ENCODE measurements around the gene RPTN. TPM values are rescaled to one million over a fixed set of nuclear protein-coding genes. Genes with fewer than 3 reads are reported as not detected.
A peak's percentile ranks its signal among the peaks of the same experiment; 100 is the strongest.

Gene RPTN
- total RNA-seq, 3 donors from 2014 or later = not detected

DNA sequence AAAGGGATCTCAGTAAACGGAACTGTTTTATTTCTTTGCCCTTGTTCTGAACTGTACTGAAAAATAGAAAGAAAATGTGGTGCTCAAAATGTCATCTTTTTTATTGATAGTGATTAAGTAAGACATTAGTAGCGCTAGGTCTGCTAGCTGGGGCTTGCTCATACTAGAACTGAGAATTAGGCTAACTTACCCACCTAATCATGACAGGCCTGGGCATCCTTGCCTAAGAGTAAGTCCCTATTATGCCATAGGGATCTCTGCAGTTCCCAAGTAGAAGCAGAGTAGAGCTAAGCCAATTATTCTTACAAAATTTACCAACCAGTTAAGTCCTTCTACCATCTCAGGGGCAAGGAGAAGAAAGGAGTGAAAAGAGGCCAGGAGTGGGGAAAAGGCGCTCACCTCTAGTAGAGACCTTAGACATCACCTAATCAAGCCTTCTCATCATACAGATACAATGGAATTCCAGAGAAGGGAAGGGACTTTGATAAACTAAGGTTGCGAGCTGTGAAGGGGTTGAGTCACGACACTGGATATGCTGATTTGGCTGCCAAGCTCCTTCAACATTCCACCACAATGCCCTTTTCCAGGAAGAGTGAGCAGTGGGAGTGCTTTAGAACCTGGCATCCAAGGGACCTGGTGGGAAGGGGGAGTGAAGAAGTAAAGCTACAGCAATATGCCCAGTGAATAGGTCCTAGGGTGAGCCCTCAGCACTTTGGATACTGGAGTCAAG is 27.7 kb upstream of the RPTN start:
- intact Hi-C loops (cut with DNase I; ENCODE audit: low total_unique reads) = no loop called here

GRCh38 chr1:152185544-152186391 is 26.7 kb upstream of the RPTN start:
- DNase-seq (ENCODE audit: low spot score in 2 of 2) = peak in 1 of 2 donors; percentile 41
- no peaks in the 10 kb centered on the region for H3K36me3 ChIP-seq
- intact Hi-C loops (cut with DNase I; ENCODE audit: low total_unique reads) = no loop called here
- no peaks in the 10 kb centered on the region for H3K4me1 ChIP-seq
- no peaks in the 10 kb centered on the region for H3K27me3 ChIP-seq
- no peak overlapping the region for H3K4me3 ChIP-seq
- no peak overlapping the region for H3K27ac ChIP-seq
- H3K9me3 ChIP-seq = no peaks in the 10 kb centered on the region
- TF ChIP-seq, protein P1, sequence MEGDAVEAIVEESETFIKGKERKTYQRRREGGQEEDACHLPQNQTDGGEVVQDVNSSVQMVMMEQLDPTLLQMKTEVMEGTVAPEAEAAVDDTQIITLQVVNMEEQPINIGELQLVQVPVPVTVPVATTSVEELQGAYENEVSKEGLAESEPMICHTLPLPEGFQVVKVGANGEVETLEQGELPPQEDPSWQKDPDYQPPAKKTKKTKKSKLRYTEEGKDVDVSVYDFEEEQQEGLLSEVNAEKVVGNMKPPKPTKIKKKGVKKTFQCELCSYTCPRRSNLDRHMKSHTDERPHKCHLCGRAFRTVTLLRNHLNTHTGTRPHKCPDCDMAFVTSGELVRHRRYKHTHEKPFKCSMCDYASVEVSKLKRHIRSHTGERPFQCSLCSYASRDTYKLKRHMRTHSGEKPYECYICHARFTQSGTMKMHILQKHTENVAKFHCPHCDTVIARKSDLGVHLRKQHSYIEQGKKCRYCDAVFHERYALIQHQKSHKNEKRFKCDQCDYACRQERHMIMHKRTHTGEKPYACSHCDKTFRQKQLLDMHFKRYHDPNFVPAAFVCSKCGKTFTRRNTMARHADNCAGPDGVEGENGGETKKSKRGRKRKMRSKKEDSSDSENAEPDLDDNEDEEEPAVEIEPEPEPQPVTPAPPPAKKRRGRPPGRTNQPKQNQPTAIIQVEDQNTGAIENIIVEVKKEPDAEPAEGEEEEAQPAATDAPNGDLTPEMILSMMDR (IDR thresholded peaks at IDR 0.05) = peak; percentile 80 to 87 (median 86)
- TF ChIP-seq POLR2A (IDR thresholded peaks at IDR 0.05) = no peak

More for the DNA sequence above, 27.7 kb upstream of the RPTN start:
- no peak overlapping the region for H3K27ac ChIP-seq
- H3K4me1 ChIP-seq = no peaks in the 10 kb centered on the region
- no peak overlapping the region for H3K4me3 ChIP-seq
- H3K9me3 ChIP-seq = no peaks in the 10 kb centered on the region
- no peak for TF ChIP-seq POLR2A (IDR thresholded peaks at IDR 0.05)
- no peaks in the 10 kb centered on the region for H3K36me3 ChIP-seq
- no peaks in the 10 kb centered on the region for H3K27me3 ChIP-seq
- DNase-seq (ENCODE audit: low spot score in 2 of 2) = no peak

DNA sequence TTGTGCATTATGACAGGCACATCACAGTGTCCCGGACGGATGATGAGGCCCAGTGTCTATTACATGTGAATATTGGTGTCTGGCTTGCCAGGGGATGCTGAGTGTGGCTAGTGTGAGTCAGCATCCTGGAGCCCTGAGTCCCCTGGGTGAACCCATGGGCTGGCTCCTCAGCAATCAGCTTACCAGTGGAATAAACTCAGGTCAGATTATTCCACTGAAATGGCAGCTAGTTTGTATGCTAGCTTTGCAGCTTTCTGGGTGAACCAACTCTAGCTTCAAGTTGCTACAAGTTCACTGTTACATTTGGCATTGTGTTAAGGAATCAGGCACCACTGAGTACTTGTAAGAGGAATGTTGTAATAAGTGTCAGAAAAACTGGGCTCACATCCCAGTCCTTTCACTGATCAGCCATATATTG is 23.9 kb upstream of the RPTN start:
- TF ChIP-seq, protein P1 (IDR thresholded peaks at IDR 0.05) = no peak
- no peak for TF ChIP-seq POLR2AphosphoS5 (IDR thresholded peaks at IDR 0.05)
- no peak for TF ChIP-seq POLR2A (IDR thresholded peaks at IDR 0.05)
- Histone ChIP-seq H3K4me1 (no peaks in the 10 kb centered on the region), H3K9me3 (no peaks in the 10 kb centered on the region), H3K36me3 (no peaks in the 10 kb centered on the region), H3K27me3 (no peaks in the 10 kb centered on the region), H3K27ac (peak overlapping the region in 1 of 2 donors; percentile 48), H3K4me3 (no peak overlapping the region)
- peak in 1 of 2 donors; percentile 31 for DNase-seq (ENCODE audit: low spot score in 2 of 2)
- intact Hi-C loops (cut with DNase I; ENCODE audit: low total_unique reads) = loop anchor here (2.0 kb wide), 1 partner anchor 24 kb away; the partner anchor contains the start of gene RPTN

DNA sequence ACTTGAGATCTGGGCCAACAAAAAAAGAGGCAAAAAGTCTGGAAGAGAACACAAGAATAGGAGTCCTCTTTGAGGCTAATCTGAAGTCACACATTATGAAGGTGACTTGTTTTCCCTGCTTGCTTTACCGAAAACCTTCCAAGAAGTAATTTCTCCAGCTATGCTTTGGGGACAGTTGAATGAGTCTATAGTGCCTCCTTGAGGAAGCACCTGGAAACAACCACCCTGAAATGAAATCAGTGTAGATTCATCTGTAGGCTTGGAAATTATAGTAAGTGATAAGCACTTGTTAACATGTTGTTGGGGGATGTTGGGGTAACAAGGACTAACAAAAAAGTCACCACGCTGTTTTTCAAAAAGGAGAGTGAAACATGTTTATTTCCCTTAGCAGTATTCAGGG is 23.4 kb upstream of the RPTN start:
- H3K27me3 ChIP-seq = no peaks in the 10 kb centered on the region
- H3K36me3 ChIP-seq = no peaks in the 10 kb centered on the region
- DNase-seq (ENCODE audit: low spot score in 2 of 2) = no peak
- H3K9me3 ChIP-seq = no peaks in the 10 kb centered on the region
- TF ChIP-seq, protein P1 (IDR thresholded peaks at IDR 0.05) = no peak
- TF ChIP-seq POLR2A (IDR thresholded peaks at IDR 0.05) = no peak
- no peak for TF ChIP-seq POLR2AphosphoS5 (IDR thresholded peaks at IDR 0.05)
- intact Hi-C loops (cut with DNase I; ENCODE audit: low total_unique reads) = loop anchor here (2.0 kb wide), 1 partner anchor 24 kb away; the partner anchor contains the start of gene RPTN
- no peaks in the 10 kb centered on the region for H3K4me1 ChIP-seq
- H3K27ac ChIP-seq = peak overlapping the region in 1 of 2 donors; percentile 3
- H3K4me3 ChIP-seq = no peak overlapping the region

DNA sequence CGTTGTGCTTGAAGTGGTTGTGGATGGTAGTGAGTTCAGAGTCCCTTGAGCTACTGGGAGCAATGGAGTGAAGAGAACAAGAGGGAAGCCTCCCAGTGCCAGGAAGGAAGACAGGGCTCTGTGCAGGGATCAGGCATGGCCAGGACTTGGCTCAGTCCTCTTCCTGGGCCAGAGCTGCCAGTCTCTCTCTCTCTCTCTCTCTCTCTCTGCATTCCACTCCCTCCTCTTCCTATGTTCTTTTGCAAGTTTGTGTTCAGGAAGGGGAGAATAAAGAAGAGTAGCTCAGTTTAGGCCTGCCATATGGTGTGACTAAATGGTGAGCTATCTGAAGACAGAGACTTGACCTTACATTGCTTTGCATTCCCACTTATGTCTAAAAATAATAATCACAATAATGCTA is 20.5 kb upstream of the RPTN start:
- Histone ChIP-seq H3K27ac (no peak overlapping the region), H3K27me3 (no peaks in the 10 kb centered on the region), H3K9me3 (no peaks in the 10 kb centered on the region), H3K36me3 (no peaks in the 10 kb centered on the region), H3K4me3 (no peak overlapping the region), H3K4me1 (no peaks in the 10 kb centered on the region)
- no peak for DNase-seq (ENCODE audit: low spot score in 2 of 2)
- intact Hi-C loops (cut with DNase I; ENCODE audit: low total_unique reads) = no loop called here
- no peak for TF ChIP-seq POLR2AphosphoS5 (IDR thresholded peaks at IDR 0.05)

Data from breast epithelium (tissue), 4 donors.